H9 (cell line): Measurements from ENCODE around the gene ACVR1C. TPM values are rescaled to one million over a fixed set of nuclear protein-coding genes. Genes with fewer than 3 reads are reported as not detected.

Experiments
- DNase-seq: peaks from one replicate; pipeline ENCODE4 v3.0.0-alpha.2; 2017
- H2AFZ ChIP-seq: one replicate; pipeline ENCODE4 v1.6.1; 2013; ENCODE audit warnings: mild to moderate bottlenecking, low read length, control low read depth, moderate library complexity
- H2AK5ac ChIP-seq: 2 replicates; pipeline ENCODE4 v1.6.1; 2013; ENCODE audit warnings: low read length, control low read depth, mixed read lengths; ENCODE audit not compliant: insufficient read length
- H2BK120ac ChIP-seq: one replicate; pipeline ENCODE4 v1.6.1; 2013; ENCODE audit warnings: low read depth, mild to moderate bottlenecking, low read length, control low read depth, inconsistent platforms; ENCODE audit not compliant: poor library complexity, severe bottlenecking
- H2BK12ac ChIP-seq: 2 replicates; pipeline ENCODE4 v1.6.1; 2013; ENCODE audit warnings: low read length, control low read depth, mixed read lengths, low read depth; ENCODE audit not compliant: insufficient read length
- H2BK15ac ChIP-seq: 2 replicates; pipeline ENCODE4 v1.6.1; 2013; ENCODE audit warnings: low read depth, low read length, control low read depth
- H2BK20ac ChIP-seq: one replicate; pipeline ENCODE4 v1.6.1; 2013; ENCODE audit warnings: low read depth, mild to moderate bottlenecking, low read length, control low read depth, inconsistent platforms; ENCODE audit not compliant: poor library complexity, severe bottlenecking
- H2BK5ac ChIP-seq: 2 replicates; pipeline ENCODE4 v1.6.1; 2013; ENCODE audit warnings: low read length, control low read depth, mixed read lengths; ENCODE audit not compliant: insufficient read length
- H3K14ac ChIP-seq: 2 replicates; pipeline ENCODE4 v1.6.1; 2013; ENCODE audit warnings: low read length, control low read depth; ENCODE audit not compliant: insufficient read depth
- H3K18ac ChIP-seq: 2 replicates; pipeline ENCODE4 v1.6.1; 2013; ENCODE audit warnings: low read depth, mild to moderate bottlenecking, mixed read lengths, low read length, control low read depth; ENCODE audit not compliant: insufficient read length
- H3K23ac ChIP-seq: 2 replicates; pipeline ENCODE4 v1.6.1; 2013; ENCODE audit warnings: low read length, control low read depth, mixed read lengths, low read depth; ENCODE audit not compliant: insufficient read length
- H3K23me2 ChIP-seq: 2 replicates; pipeline ENCODE4 v1.6.1; 2013; ENCODE audit warnings: low read depth, mild to moderate bottlenecking, mixed read lengths, low read length, control low read depth; ENCODE audit not compliant: insufficient read length, poor library complexity, severe bottlenecking
- H3K27ac ChIP-seq: 2 replicates; pipeline ENCODE4 v1.5.1; 2013; ENCODE audit warnings: low read length, control low read depth, mixed read lengths, low read depth; ENCODE audit not compliant: insufficient read length
- H3K27me3 ChIP-seq: 2 replicates; pipeline ENCODE4 v1.6.1; 2013; ENCODE audit warnings: low read length, control low read depth, inconsistent platforms; ENCODE audit not compliant: insufficient read depth
- H3K4ac ChIP-seq: 2 replicates; pipeline ENCODE4 v1.6.1; 2013; ENCODE audit warnings: low read depth, mild to moderate bottlenecking, control low read depth, inconsistent platforms, low read length, moderate library complexity
- H3K4me1 ChIP-seq: 2 replicates; pipeline ENCODE4 v1.6.1; 2013; ENCODE audit warnings: low read length, control low read depth, inconsistent platforms; ENCODE audit not compliant: insufficient read depth
- H3K4me2 ChIP-seq: 2 replicates; pipeline ENCODE4 v1.6.1; 2013; ENCODE audit warnings: low read length, control low read depth, mixed read lengths; ENCODE audit not compliant: insufficient read length, insufficient read depth
- H3K56ac ChIP-seq: 2 replicates; pipeline ENCODE4 v1.6.1; 2013; ENCODE audit warnings: low read depth, mild to moderate bottlenecking, mixed read lengths, low read length, control low read depth; ENCODE audit not compliant: insufficient read length
- H3K79me1 ChIP-seq: 2 replicates; pipeline ENCODE4 v1.6.1; 2013; ENCODE audit warnings: low read depth, mild to moderate bottlenecking, moderate library complexity, low read length, control low read depth, inconsistent platforms; ENCODE audit not compliant: insufficient read depth, poor library complexity, severe bottlenecking
- H3K79me2 ChIP-seq: 2 replicates; pipeline ENCODE4 v1.6.1; 2013; ENCODE audit warnings: low read length, control low read depth, inconsistent platforms; ENCODE audit not compliant: insufficient read depth
- H3K9ac ChIP-seq: 2 replicates; pipeline ENCODE4 v1.6.1; 2013; ENCODE audit warnings: low read length, control low read depth, mixed read lengths; ENCODE audit not compliant: insufficient read length; ENCODE audit errors: extremely low read depth
- H3K9me3 ChIP-seq: one replicate; pipeline ENCODE4 v1.6.1; 2013; ENCODE audit warnings: low read depth, low read length, inconsistent platforms; ENCODE audit not compliant: control insufficient read depth
- H3T11ph ChIP-seq: one replicate; pipeline ENCODE4 v1.6.1; 2013; ENCODE audit warnings: mild to moderate bottlenecking, low read length, control low read depth, inconsistent platforms
- H4K20me1 ChIP-seq: one replicate; pipeline ENCODE4 v1.6.1; 2013; ENCODE audit not compliant: control insufficient read depth, insufficient read length, insufficient read depth
- H4K5ac ChIP-seq: 2 replicates; pipeline ENCODE4 v1.6.1; 2013; ENCODE audit warnings: low read depth, mild to moderate bottlenecking, mixed read lengths, low read length, control low read depth; ENCODE audit not compliant: insufficient read length
- H4K8ac ChIP-seq: replicated peaks from 2 replicates; pipeline ENCODE4 v1.6.1; 2013; ENCODE audit warnings: low read length, control low read depth, mixed read lengths, low read depth; ENCODE audit not compliant: insufficient read length
- H4K91ac ChIP-seq: 2 replicates; pipeline ENCODE4 v1.6.1; 2013; ENCODE audit warnings: low read depth, mild to moderate bottlenecking, moderate library complexity, mixed read lengths, low read length, control low read depth; ENCODE audit not compliant: insufficient read length
- H3K27ac Mint-ChIP-seq, 3 experiments: 2 replicates in 2 of 3; 3 replicates in 1 of 3; pipeline ENCODE4 v1.8.0; 2020 to 2021; ENCODE audit warnings: mixed read lengths in 3 of 3, mild to moderate bottlenecking in 1 of 3, moderate library complexity in 1 of 3
- H3K27me3 Mint-ChIP-seq: 2 replicates; pipeline ENCODE4 v1.8.0; 2021; ENCODE audit warnings: low read depth, mild to moderate bottlenecking, moderate library complexity, mixed read lengths
- H3K36me3 Mint-ChIP-seq, 3 experiments: 2 replicates in 2 of 3; 3 replicates in 1 of 3; pipeline ENCODE4 v1.8.0; 2020 to 2021; ENCODE audit warnings: low read depth in 3 of 3, mixed read lengths in 3 of 3; ENCODE audit not compliant: insufficient read depth in 1 of 3
- H3K4me1 Mint-ChIP-seq, 2 experiments: 2 replicates each; pipeline ENCODE4 v1.8.0; 2020; ENCODE audit warnings: mixed read lengths in 2 of 2
- H3K4me3 Mint-ChIP-seq, 2 experiments: 2 replicates in 1 of 2; 3 replicates in 1 of 2; pipeline ENCODE4 v1.8.0; 2020 to 2021; ENCODE audit warnings: mild to moderate bottlenecking in 2 of 2, mixed read lengths in 2 of 2, moderate library complexity in 1 of 2
- H3K9me3 Mint-ChIP-seq, 2 experiments: 2 replicates in 1 of 2; 3 replicates in 1 of 2; pipeline ENCODE4 v1.8.0; 2020; ENCODE audit warnings: mild to moderate bottlenecking in 2 of 2, mixed read lengths in 2 of 2, moderate library complexity in 1 of 2
- WGBS: extraction: QIAGEN DNeasy Blood & Tissue Kit; methylation state at CpG from one replicate; pipeline ENCODE4 v1.1.7; 2013; ENCODE audit warnings: missing lambda C conversion rate, low lambda C conversion rate, mixed read lengths; ENCODE audit not compliant: insufficient read length; ENCODE audit errors: extremely low coverage; 5-methylcytosine and 5-hydroxymethylcytosine counted together
- total RNA-seq: library from RNA; stranded (reverse); gene quantifications from 2 replicates; pipeline ENCODE4 v1.2.1, GENCODE V29; 2021
- TF ChIP-seq, protein P1 (sequence below): fragments of 200-600 bp; sonication (generic); conservative IDR thresholded peaks from 3 replicates; pipeline ENCODE4 v1.8.0; 2021; ENCODE audit warnings: antibody characterized with exemption, mild to moderate bottlenecking

The ACVR1C gene
- total RNA-seq, 1 experiment from 2014 or later, result 0.81 TPM

DNA sequence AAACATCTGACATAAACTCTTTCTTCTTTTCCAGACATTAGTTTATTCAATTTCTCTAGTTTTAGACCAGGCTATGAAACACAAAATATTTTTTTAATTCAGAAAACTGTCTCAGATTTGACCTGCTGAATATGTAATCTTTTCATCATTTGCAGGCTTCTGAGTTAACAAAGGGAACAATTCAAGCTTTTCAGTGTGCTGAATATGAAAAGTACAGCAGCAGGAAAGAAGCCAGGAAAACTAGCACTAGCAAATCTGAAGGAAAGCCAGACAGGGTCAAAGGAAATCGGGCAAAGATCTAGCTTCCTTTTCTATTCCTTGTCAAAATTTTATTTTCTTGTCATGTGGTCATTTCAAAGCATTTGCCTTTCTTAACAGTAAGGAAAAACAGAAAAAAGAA is 35.3 kb downstream of the ACVR1C start:
- H3K9me3 ChIP-seq, result no peaks in the 10 kb centered on the region
- H3T11ph ChIP-seq, result no peak overlapping the region
- TF ChIP-seq, protein P1, sequence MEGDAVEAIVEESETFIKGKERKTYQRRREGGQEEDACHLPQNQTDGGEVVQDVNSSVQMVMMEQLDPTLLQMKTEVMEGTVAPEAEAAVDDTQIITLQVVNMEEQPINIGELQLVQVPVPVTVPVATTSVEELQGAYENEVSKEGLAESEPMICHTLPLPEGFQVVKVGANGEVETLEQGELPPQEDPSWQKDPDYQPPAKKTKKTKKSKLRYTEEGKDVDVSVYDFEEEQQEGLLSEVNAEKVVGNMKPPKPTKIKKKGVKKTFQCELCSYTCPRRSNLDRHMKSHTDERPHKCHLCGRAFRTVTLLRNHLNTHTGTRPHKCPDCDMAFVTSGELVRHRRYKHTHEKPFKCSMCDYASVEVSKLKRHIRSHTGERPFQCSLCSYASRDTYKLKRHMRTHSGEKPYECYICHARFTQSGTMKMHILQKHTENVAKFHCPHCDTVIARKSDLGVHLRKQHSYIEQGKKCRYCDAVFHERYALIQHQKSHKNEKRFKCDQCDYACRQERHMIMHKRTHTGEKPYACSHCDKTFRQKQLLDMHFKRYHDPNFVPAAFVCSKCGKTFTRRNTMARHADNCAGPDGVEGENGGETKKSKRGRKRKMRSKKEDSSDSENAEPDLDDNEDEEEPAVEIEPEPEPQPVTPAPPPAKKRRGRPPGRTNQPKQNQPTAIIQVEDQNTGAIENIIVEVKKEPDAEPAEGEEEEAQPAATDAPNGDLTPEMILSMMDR, result no peak
- no CpG with 5 or more reads among the region's 1 CpG for WGBS
- H2AK5ac ChIP-seq, result no peak overlapping the region
- H4K8ac ChIP-seq, result no peak overlapping the region
- H2BK12ac ChIP-seq, result no peak overlapping the region
- no peaks in the 10 kb centered on the region for H3K4me1 ChIP-seq
- H3K4ac ChIP-seq, result no peak overlapping the region
- no peak overlapping the region for H2BK20ac ChIP-seq
- H3K18ac ChIP-seq, result no peak overlapping the region
- H3K27me3 ChIP-seq, result no peaks in the 10 kb centered on the region; the same call in 1 of the 2 replicates
- H4K5ac ChIP-seq, result no peak overlapping the region
- H2AFZ ChIP-seq, result no peak overlapping the region
- no peaks in the 10 kb centered on the region for H3K79me2 ChIP-seq
- H3K23me2 ChIP-seq, result no peaks in the 10 kb centered on the region
- H4K20me1 ChIP-seq, result no peaks in the 10 kb centered on the region
- no peak overlapping the region for H3K27ac ChIP-seq
- H3K27ac Mint-ChIP-seq, result no peak overlapping the region
- peaks cover 21% of the 10 kb centered on the region for H3K27me3 Mint-ChIP-seq
- H3K9ac ChIP-seq, result no peak overlapping the region
- H3K14ac ChIP-seq, result no peak overlapping the region
- no peak overlapping the region for H4K91ac ChIP-seq
- no peak overlapping the region for H2BK5ac ChIP-seq
- no peaks in the 10 kb centered on the region for H3K36me3 Mint-ChIP-seq
- no peaks in the 10 kb centered on the region for H3K79me1 ChIP-seq
- no peak for DNase-seq
- H2BK15ac ChIP-seq, result no peak overlapping the region
- no peaks in the 10 kb centered on the region for H3K9me3 Mint-ChIP-seq
- H3K4me1 Mint-ChIP-seq, result peaks cover 6 to 11% of the 10 kb centered on the region in 2 experiments; a peak in 3 of 4 replicates
- H2BK120ac ChIP-seq, result no peak overlapping the region
- no peak overlapping the region for H3K4me2 ChIP-seq
- H3K56ac ChIP-seq, result no peak overlapping the region
- no peak overlapping the region for H3K4me3 Mint-ChIP-seq
- no peak overlapping the region for H3K23ac ChIP-seq
